ENCODE data around the gene BAHD1.

- no peak for TF ChIP-seq CTCF (IDR thresholded peaks at IDR 0.05)
- no peak for TF ChIP-seq TCF7L2 (IDR thresholded peaks at IDR 0.05; ENCODE audit: low read depth, low read length)
- no peak for TF ChIP-seq POLR2AphosphoS5 (IDR thresholded peaks at IDR 0.05; ENCODE audit: low read depth, low read length)
These were observed 72.9 kb downstream of the BAHD1 start for GRCh38 chr15:40513609-40514008.

Measured in Panc1 (cell line).